Stimulated activated CD8-positive, alpha-beta memory T cell treated with anti-CD3 and anti-CD28 coated beads, Interleukin-4, amount 100 ng/mL, for 48 hours (primary cell): Measurements from ENCODE around the gene TMCC1.
"Not testable (repeated sequence)": the region's sequence is repeated elsewhere in the genome, so short reads cannot be mapped to it uniquely, and the experiment has no call there.

Experiments used
- DNase-seq: peaks from one replicate; pipeline ENCODE4 v3.0.0-alpha.2; 2020

Gene TMCC1

DNA sequence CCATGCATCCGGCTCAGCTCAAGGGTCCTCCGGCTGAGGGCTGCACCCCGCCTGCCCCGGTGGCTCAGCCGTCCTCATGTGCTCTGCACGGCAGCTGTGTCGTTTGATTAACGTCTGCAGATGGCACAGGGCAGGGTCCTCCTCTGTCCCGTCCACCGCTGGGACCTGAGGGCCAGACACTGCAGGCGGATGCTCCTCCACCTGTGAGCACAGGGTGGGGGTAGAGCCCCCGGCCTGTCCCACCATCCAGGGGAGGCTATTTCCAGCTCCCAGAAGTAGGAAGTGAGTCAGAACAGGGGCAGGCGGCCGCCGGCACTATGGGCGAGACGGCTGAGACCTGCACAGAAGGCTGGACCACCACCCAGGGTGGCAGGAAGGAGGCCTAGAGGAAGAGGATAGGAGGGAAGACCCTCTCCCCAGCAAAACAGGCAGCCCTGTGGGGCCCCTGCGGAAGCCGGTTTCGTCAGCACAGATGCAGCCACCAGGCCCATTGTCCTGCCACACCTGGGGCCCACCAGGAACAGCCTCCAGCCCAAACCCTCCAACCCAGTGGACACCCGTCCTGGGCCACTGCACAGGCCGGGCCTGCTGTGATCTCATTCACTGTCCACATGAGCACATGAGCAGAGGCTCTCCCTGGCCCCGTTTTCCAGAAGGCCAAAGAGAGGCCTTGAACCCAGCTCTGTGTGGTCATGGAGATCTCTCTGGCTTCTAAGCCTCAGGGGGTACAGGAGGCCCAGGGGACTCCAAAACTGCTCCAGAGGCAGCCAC is 274.4 kb downstream of the TMCC1 start:
- no peak for DNase-seq

- DNase-seq: no peak
These were observed 275.2 kb downstream of the TMCC1 start for GRCh38 chr3:129618186-129618820.

- no peak for DNase-seq
These were observed 275.9 kb downstream of the TMCC1 start for GRCh38 chr3:129617381-129618185.

DNA sequence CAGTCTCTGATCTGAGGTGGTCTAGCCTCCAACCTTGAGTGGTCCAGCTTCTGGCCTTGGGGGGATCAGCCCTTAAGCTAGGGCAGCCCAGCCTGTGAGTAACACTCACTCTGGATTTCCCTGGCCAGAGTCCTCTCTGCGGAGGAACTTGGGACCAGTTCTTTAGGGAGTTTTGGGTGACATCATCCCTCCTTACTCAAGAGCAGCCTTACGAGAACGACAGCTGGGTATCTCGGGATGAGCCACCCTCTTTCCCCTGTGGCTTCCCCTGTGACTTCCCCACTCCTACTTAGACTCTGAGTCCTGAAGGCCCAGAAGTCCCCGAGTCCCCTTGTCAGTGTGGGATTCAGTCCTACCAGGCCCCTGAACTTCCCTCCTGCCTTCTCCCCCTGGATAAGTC is 276.8 kb downstream of the TMCC1 start:
- no peak for DNase-seq

GRCh38 chr3:129616291-129616690 is 277.2 kb downstream of the TMCC1 start:
- no peak for DNase-seq

DNA sequence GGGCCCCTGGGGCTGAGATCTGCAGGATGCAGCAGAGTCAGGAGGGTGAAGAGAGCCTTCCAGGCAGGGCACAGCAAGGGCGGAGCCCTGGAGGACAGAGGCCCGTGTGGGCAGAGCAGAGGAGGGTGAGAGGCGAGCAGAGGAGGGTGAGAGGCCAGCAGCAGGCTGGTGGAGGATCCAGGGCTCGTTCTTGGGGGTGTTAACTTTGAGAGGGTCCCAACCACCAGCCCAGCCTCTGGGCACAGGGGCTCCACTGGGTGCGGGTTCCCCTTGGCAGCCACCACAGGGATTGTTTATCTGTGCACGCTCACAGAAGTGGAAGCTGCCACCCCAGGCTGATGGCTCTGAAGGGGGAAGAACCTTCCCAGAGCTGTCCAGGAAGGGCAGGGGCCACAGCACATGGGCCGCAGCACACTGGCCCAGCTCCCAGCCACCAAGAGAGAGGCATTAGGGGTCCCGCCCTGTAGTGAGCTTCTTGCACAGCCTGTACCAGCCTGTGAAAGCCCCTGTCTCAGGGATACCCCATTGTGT is 277.7 kb downstream of the TMCC1 start:
- DNase-seq: no peak

DNA sequence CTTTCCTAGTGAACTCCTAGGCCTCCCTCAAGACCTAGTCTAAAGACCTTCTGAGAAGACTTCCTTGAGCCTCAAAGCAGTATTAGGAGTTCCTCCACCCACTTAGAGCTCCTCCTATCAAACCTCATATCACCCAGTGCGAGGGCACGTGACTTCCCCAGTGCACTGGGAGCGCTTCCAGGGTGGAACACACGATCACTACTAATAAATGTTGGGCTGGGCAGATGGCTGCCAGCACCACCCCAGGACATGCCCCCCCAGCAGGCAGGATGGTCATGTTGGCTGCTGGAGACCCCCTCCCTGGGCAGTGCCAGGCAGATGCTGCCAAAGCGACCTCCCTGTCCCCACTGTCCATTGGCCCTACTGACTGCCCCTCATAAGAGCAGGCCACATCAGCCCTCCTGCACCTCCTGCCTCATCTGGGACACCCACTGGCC is 278.6 kb downstream of the TMCC1 start:
- no peak for DNase-seq

DNA sequence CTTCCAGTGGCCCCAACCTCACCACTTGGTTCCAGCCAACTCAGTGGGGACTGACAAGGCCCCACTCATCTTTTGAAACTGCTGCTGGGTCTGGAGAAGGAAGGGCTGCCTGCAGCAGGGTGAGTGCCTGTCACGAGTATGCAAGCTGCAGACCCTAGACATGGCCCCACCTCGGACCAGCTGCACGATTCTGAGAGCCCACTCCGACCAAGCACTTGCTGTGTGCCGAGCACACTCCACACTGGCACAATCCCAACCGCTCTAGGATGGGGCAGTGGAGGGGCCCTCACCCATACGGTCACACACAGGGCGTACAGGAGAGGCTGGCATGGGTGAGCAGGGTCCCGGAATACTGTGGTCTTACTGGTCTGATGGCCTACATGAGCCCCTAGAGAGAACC is 279.1 kb downstream of the TMCC1 start:
- DNase-seq: no peak

GRCh38 chr3:129613367-129613740 is 280.2 kb downstream of the TMCC1 start:
- no peak for DNase-seq

- no peak for DNase-seq
These were observed 280.8 kb downstream of the TMCC1 start for GRCh38 chr3:129612534-129613366.

DNA sequence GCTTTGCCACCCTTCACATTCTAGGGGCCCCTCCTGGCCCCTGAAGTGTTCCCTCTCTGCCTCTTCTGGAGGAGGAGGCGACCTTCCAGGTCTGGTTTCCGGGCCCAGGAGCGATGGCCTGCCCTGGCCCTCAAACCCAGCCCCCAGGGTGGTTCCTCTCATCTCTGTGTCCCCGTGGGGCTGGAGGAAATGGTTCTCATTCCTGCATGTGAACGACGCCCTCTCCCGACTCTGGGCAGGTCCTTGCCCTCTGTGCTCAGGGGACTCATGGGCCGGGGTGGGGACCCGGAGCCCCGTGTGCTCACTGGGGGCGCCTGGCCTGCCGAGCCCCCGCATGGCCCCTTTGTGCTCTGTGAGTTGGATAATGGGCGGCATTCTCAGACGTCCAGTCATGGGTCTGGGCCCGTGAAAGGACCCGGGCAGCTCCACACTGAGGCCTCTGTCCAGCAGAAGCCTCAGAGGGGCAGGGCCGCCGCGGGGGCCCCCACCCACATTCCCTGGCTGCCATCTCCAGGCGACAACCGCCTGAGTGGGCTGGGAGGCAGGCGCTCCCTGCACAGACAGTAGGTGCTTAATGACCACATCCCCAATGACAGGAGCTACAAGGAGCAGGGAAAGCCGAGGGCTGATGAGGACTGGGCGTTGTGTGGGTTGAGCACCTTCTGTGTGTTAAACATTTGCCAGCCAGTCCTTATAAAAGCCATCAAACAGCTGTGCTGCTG is 281.5 kb downstream of the TMCC1 start:
- DNase-seq: no peak

GRCh38 chr3:129611446-129611800 is 282.1 kb downstream of the TMCC1 start:
- DNase-seq: no peak

GRCh38 chr3:129610794-129611445 is 282.6 kb downstream of the TMCC1 start:
- not testable (repeated sequence) for DNase-seq

- DNase-seq: no peak
These were observed 283.2 kb downstream of the TMCC1 start for GRCh38 chr3:129610276-129610675.

DNA sequence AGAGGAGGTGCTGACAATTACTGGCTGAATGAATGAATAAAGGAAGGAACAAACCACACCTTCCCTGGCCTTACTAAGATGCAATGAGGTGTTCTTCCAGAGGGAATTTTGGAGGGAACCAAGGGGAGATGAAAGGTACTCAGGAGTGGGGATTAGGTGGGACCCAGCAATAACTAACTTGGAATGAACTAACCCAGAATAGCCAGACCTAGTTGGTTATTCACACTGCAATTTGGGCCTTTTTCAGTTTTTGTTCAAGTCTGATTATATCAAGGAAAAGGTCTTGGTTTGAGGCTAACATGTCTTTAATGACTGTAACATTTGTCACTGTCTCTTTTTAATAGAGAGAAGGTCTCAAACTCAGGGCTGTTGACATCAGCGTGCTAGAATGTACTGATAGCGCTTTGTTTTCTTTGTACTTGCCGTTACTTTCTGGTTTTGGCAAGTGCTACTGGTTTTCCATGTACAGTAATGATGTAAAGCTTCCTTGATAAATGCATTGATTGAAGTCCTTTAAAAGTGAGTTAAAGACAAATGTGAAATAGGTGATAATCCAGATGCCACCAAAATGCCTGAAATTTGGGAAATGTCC is 283.8 kb downstream of the TMCC1 start:
- no peak for DNase-seq

DNA sequence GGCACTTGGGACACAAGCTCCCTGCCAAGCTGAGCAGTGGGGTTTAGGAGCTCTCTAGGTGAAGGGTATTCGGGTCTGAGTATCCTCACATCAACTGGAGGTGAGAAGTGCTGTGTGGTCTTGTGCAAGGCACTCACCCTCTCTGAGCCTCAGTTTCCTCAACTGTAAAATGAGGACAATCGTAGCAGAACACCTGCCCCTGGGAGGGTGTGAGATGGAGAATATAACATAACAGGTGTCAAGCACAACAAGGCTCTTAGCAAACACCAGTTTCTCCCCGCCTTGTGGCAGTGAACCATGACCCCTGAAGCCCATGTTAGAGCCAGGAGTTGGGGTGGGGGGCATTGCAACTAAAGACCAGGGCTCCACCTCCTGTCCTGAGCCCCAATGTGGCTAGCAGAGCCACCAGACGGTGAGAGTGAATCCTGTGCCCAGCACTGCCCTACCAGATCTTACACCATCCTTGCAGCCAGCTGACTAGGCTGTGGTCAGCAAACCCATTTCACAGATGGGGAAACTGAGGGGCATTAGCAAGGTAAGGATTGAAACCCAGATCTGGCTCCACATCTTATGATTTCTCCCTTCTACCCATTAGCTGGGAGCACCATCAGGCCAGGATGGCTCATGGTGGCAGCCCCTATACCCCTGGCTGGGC is 284.4 kb downstream of the TMCC1 start:
- no peak for DNase-seq

- DNase-seq: no peak
These were observed 285.2 kb downstream of the TMCC1 start for GRCh38 chr3:129608087-129608935.

DNA sequence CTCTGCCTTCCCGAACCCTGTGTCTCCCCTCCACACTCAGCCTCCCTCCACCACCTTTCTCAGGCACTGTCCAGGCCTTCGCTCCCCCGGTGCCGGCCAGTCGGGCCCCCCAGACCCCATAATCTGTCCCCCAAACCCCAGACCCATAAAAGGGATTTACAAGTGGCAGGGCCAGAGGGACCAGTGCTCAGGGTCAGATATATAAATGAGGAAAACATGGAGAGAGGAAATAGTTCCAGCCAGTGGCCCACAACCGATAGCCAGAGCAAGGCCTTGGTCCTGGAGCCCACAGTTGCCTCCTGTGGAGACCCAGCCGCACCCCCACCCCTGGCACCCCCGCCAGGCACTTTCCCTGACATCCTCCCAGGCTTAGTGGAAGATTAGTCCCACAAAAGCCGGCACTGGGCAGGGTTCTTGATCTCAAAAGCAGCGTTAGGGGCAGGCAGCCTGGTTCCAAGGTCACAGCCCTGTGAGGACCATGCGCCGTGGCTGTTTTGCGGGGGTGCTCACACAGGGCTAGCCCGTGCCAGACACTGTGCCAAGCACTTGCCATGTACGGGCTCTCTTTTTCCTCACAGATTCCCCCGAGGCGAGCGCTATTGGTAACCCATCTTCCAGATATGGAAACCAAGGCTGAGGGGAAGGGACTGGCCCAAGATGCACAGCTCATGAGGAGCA is 286.0 kb downstream of the TMCC1 start:
- DNase-seq: no peak
